HG02973 (cell line): ENCODE measurements around the gene TNS3.

Source experiments
- ATAC-seq: cut with Tn5 transposase; IDR thresholded peaks from one replicate; pipeline ENCODE4 v1.9.1; 2021; ENCODE audit warnings: moderate library complexity; ENCODE audit not compliant: unreplicated experiment

The TNS3 gene

DNA sequence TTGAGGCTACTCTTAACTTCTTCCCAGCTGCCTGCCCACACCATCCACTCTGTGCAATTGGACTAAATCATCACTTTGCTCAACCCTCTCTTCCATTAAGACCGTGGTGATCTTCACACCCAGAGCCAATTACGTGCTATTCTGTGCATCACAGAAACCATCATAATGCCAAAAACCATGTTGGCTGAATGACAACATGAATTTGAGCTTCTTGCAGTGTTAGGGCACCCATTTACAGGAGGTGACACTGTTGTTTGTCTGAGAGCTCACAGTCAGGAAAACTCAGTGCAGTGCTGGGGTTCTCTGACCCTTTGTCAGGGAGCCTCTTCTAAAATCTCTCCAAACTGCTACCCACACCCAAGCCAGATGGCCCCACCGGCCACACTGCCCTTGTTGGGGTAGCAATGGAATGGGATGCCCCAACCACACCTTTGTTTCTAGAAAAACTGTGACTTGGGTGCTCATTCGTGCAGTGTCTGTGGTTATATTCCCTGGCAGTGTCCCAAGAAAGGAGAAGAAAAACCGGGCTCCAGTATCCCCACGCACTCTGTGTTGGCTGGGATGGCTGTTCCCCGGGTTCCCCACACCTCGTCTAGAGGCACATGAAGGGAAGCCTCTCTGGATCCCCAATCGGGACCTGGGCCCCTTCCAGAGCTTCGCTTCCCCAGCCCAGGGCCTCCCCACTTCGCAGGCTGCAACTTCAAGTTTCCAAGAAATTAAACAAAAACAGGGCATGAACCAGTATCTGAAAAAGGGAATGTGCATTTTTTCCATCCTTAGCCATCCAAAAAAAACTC is 2.0 kb upstream of the TNS3 start:
- no peak for ATAC-seq

DNA sequence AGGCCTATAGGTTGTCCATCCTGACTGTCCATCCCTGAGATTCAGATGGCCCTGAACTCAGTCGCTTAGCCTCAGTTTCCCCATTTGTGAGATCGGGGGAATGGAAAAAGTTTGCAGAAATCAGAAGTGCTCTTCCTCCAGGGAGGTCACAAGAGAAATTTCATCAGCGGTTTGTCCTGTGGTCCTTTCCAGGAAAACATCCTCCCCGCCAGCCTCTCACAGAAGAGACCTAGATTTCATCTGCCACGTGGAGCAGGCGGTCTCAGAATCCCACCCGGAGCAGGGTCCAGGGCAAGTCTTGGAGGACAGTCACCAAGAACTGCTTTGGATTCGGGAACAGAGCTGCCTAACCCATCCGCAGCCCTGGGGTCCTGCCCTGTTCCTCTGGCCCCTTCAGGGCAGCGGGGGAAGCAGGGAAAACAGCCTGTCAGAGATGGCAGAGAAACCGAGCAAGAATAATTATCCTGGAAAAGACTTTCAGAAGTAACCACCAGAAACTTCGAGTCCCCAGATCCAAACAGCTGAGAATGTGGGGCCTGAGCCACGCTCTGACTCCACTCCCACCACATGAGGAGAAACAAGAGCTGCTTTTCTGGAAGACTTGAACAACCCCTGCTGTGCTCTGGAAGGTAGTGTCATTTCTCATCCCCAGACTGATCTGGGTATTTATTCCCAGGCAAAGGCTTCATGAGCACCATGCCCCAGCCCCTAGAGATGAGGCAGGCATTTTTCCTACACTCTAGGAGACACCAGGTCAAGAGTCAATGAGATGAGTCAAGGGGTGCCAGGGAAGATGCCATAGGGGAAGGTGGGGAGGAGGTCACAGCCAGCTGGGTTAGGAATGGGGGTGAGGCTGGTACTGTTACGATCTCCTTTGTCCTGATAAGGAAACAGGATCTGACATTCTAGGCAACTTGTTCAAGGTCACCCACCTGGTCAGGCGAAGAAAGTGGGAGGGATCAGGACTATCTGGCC is 1.1 kb upstream of the TNS3 start:
- no peak for ATAC-seq

DNA sequence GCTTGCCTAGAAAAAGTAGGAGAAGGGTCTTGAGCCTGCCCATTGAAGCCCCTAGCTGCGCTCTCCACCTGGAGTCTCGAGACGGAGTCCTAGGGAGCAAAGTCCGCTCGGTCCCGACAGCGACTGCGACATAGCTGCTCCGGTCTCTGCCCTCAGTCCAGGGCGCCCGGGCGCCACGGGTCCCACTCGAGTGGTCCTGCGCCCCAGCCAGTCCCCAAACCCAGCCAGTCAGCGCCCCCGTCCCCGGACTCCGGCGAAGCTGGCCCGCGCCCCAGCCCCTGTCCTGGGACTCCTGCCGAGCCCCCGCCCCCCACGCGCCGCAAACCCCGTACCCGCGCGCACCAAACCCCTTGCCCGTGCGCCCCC is 490 bp downstream of the TNS3 start:
- no peak for ATAC-seq

DNA sequence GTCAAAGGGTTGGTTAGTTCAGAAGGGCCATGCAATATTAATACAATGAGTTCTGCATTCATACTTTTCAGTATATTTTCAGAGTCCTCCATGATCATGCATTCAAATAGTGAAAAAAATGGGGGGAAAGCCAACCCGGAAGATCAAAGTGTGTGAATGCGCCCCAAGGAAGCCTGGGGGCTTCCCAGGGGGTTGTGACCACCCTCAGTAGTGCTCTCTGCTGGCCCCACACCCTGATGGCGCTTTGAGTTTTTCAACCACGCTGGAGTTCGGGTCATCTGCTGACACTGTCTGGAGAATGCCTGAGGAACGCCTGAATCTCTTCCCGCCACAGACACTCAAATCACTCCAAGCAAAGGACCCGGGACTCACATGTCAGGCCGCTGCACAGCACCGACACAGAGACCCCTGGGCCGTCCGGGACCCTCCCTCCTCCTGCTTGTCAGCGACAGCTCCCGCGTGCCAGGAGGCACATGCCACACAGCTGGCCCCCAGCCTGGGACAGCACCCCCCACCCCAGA is 1.0 kb downstream of the TNS3 start:
- no peak for ATAC-seq

DNA sequence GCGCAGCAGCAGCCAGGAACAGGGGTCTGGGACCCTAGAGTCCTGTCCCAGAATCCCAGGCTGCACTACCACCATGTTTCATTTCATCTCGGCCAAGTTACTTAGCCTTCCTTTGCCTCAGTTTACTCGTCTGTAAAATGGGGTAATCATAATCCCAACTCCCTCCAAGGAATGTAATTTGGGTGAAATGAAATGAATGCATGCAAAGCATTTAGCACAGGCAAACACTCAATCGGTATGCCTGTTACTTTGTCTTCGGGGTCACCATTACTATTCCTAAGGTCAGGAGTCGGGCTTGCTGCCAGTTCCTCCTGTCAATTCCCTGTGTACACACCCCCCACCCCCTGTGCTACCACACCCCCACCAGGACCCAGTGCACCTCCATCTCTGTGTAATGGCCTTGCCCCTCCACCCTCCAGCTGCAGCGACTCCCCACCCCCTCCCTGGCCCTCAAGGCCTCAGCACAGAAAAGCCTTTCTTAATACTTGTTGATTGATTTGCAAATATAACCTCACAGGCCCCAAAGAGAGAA is 1.7 kb downstream of the TNS3 start:
- no peak for ATAC-seq

DNA sequence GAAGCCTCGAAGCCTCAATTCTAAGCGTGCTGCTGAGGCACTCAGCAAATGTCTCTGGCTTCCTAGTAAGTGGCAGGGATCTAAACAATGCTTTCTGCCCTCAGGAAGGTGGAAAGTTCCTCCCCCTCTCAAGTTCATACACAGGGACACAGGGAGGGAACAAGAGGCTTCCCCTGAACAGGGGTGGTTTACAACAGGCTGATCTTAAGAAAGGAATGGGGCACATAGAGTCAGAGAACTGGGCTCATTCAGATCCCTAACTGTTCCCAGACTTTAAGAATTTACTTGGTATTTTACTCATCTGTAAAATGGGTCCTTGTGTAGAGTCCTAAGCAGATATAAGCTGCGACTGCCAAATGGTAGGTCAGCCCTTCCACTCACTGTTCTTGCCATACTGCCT is 2.5 kb downstream of the TNS3 start:
- no peak for ATAC-seq

DNA sequence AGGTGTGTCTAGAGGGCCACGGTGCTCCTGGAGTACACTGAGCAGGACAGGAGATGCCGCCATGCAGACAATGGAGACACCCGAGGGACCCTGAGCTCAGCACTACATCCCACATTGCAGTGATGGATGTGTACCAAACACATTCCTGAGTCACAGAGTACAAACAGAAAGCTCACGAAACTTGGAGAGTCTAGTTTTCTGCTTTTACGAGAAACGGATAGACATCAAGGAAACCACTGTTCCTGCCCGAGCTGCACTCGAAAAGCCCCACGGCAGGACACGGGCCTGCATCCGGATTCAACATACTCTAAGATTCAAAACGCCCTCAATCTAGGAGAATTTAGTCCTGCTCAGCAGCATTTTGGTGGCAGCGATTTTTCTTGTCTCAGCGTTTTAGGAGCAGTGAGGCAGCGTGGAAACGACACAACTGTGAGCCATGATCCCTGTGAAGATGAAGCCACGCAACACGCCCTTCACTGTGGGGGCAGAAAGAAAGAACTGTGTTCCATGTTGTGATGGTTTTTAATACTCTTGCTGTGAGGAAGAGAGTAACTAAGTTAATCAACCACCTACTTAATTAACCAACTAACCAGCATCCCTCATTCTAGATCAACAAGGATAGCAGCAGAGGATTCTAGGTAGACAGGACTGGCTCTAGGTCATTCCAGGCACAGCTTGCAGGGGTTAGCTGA is 3.2 kb downstream of the TNS3 start:
- no peak for ATAC-seq

DNA sequence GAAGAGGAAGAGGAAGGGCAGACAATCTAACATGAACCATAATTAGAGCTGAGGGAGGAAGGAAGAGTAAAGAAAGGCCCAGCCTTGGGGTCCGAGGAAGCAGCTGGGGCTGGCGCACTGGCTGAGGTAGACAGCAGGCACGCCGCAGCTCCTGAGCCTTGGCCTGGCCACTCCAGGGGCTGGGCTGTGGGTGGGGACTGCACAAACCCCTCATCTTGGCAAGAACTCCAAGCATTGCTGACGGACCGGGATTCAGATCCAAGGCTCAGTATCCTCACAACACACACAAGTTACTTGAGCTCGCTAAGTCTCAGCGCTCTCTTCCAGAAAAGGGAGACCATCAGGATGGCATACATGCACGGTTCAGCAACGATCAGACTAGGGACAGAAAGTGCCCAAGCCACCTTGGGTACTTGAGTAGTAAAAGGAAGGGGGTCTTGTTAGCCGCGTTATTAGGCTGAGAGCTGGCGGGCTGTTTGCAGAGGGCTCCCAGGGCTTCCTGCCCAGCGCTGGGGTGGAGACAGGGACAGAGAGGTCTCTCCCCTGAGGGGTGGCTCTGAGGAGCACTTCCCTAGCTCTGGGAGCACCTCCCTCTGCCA is 4.5 kb downstream of the TNS3 start:
- no peak for ATAC-seq

DNA sequence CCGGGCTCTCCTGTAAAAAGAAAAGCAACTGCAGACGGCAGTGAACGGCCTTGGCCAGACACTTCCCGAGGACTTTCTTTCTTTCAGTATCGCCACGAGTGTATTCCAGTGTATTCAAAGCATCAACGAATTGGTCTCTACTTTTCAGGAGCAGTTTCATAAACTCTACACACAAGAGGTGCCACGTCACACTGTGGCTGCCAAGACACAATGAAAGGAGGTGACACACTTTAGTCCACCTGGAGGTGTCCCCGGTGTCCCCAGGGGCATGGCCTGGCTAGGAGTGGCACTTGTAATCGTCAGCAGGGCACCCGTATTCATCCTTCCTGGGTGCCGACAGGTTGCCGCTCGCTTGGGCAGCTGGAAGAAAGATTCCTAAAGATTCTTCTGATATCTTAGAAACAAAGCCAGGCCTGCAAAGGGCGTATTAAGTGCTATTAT is 5.0 kb downstream of the TNS3 start:
- no peak for ATAC-seq

DNA sequence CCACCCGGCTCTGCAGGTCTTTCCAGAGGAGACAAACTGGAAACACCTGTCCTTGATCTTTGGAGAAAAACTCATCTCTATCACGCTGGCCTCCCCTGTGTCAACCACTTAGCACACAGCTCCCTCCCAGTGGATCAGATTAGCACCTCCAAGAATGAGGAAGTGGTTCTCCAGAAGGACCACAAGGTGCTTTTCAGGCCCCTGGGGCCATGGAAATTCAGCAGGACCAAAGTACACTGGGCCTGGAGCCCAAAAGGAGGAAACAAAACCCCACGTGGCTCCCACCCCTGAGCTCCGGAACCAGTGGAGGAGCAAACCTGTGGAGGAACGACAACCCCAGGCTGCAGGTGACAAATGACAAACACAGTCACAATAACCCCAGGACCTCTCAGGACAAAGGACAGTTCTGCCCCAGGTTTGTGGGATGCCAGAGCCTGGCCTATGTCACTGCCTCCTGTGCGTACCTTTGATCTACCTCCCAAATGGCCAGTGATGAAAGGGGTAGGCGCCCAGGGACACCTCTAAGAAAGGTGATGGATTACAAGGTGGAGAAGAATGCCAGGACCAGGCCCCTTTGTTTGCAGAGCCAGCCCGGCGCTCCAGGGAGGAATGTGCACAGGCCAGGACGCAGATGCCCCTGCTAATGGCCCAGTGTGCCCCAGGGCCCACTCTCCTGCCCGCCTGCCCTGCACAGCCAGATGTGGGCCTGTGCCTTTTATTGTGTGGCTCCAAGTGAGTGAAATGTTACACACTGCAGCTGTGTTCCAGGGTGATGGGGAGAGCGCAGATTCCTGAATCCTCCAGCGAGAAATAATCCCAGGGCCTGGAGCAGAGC is 5.7 kb downstream of the TNS3 start:
- ATAC-seq: no peak

DNA sequence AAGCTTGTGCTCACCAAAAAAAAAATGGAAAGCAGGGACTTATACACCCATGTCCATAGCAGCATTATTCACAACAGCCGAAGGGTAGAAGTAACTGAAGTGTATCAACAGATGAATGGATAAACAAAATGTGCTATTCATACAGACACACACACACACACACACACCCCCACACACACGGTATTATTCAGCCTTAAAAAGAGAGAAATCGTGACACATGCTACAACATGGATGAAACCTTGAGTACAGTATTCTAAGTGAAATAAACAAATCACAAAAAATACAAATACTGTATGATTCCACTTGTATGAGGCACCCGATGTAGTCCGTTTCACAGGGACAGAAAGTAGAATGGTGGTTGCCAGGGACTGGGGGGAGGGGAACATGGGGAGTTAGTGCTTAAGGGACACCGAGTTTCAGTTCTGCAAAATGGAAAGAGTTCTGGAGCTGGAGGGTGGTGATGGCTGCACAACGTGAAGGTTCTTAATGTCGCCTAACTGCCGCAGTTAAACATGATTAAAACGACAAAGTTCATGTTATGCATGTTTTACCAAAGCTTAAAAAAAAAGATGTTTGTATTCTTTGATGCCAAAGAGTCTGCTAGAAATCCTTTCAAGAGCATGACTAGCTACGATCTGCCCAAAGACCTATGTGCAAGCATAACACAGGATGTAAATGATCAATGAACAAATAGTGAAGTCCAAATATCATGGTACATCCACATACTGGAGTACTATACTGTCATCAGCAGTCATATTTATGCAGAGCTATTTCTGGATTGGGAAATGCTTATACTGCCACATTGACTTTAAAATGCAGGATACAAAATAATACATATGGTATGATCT is 7.2 kb downstream of the TNS3 start:
- ATAC-seq: peak; percentile 63

DNA sequence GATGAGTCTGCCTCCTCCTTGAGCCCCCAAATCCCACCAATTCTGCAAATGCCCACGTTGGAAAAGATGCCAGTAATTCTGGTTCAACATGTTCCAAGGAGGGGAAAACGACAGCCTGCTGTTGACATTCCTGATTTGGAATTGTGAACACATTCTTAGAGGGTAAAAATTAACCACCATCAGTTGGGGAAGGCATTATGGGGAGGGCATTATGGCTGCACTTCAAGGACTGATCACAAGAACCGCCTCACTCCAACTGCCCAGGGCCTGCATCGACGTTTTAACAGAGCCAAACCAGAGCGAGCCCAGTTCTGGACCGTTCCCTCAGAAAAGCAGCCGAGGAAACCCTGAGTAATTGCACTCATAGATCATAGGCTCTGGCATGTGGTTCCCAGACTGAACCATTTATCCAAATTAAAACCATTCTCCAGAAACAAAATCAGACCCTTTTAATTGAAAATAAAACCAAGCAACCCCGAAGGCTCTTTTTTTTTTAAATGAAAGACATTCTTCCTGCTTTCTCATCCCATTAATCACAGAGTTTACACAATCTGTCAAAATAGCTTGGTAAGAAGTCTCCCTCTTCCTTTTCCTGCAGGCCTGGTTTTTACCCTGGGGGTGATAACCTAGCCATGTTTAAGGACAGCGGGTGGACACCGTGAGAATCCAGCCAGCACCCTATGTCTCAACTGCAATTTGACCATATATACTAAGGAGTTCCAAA is 8.0 kb downstream of the TNS3 start:
- ATAC-seq: no peak

DNA sequence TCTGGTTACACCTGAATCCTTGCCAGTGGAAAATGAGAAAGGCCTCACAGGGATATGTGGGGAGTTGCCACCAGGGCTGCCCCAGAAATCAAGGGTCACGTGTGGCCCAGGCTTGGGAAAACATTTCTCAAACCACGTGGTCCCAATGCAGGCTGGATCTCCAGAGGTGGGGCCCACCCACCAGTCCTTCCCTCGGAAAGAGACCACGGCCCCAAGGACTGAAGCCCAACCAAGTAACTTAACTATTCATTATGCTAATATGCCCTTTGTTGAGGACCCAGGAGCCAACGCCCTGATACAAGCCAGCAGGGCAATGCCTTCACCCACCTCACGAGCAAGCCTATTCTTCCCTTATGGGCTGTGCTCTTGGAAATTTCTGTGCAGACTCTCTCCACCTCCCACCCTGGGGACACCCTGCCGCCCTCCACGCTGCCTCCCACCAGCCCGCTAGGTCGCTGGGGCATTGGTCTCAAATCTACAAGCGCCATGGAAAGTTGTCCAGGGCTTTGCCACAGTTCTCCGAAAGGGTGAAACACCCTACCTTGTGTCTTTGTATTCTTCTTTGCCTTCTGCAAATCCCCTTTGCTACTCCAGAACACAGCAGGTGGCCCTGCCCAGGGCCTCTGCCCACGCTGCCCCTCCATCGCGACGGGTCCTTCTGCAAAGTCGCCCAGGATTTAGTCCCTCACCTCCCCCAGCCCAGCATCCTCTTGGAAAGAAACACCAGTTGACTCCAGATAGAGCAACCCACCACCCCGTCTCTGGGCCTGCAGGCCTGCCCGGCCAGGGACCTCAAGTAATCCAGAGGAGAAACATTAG is 8.8 kb downstream of the TNS3 start:
- no peak for ATAC-seq

DNA sequence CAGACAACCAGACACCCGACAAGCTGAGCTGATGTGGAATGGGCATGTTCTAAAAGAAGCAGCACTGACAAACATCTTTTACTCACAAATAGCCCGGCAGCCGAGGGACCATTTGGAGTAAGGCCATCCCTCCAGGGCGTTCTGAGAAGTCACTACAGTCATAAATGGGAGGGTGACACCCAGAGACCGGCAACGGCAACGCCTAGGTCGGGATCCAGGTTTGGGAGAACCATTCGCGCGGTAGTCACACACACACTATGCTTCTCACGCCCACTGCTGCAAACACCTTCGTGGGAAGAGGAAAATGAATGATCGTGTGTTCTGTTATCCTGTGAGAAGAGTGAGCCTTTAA is 9.8 kb downstream of the TNS3 start:
- ATAC-seq: no peak

DNA sequence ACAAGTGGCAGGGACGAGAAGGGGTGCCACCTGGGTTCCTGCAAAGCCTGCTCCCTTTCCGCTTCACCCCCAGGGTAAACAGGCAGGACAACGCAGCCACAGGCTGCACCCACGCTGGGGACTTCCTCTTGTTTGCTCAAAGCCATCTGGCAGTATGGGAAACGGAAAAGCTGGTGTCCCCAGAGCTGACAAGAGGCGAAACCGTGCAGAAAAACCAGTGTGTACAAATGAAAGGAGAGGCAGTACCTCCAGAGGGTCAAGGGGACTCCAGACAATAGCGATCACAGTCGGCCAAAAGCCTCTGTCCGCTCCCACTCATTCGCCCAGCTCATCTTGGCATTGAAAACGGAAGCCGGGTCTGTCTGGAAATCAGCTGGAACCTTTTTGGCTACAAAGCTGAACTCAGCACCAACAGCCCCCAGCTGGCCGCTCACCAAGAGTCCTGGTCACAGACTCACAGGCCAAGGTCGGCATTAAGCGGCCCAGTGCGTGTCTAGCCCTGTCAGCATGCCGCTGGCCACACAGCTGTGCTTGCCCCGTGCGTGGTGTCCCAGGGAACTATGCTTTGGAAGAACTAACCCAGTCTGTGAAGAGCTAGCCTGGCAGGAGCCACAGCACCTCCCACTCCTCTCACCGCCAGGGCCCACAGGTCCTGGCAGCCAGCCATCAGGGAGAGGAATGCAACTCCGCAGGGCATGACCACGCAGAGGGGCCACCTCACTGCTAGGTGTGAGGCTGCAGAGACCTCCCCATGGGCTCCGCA is 10.4 kb downstream of the TNS3 start:
- no peak for ATAC-seq

DNA sequence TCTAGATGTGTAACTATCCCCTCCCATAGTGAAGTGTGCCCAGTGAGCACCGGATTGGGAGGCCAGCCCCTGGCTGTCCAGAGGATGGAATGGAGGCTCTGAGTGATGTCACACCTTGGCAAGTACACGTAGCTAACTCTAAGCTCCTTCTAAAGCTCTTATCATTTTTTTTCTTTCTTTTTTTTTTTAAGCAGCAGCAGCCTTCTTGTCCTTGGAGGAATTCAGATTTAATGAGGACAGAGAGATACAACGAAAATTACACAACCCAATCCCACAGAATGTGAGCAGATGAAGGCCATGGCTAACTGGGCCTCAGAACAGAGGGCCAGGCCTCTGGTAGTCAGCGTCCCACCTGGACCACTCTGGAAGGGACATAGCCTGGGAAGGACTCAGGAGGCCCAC is 11.3 kb downstream of the TNS3 start:
- ATAC-seq: no peak

DNA sequence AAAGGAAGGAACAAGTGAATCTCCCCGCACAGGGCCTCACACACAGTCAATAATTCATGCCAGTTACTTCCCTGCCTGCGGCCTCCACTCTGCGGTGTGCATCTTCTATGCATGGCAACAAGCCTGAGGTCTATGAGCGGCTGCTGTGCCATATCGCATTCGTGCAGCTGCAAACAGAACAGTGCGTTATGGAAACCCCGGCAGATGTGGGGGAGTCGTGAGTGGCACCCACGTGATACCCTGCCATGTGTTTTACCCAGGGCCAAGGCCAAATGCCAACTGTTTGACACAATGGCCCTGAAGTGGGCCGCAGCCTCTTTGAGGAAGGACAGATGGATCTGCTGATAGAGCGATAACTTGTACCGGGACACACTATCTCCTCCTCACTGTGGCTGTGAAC is 13.4 kb downstream of the TNS3 start:
- ATAC-seq: no peak
